ENCODE results near the gene AGFG1.
A peak's percentile ranks its signal among the peaks of the same experiment; 100 is the strongest.
"Not testable (repeated sequence)": the region's sequence is repeated elsewhere in the genome, so short reads cannot be mapped to it uniquely, and the experiment has no call there.

The AGFG1 gene

DNA sequence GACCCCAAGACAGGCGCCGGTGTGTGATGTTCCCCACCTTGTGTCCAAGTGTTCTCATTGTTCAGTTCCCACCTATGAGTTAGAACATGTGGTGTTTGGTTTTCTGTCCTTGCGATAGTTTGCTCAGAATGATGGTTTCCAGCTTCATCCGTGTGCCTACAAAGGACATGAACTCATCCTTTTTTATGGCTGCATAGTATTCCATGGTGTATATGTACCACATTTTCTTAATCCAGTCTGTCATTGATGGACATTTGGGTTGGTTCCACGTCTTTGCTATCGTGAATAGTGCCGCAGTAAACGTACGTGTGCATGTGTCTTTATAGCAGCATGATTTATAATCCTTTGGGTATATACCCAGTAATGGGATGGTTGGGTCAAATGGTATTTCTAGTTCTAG, 68.4 kb downstream of the AGFG1 start:
- not testable (repeated sequence) for DNase-seq (ENCODE audit: low spot score)

DNA sequence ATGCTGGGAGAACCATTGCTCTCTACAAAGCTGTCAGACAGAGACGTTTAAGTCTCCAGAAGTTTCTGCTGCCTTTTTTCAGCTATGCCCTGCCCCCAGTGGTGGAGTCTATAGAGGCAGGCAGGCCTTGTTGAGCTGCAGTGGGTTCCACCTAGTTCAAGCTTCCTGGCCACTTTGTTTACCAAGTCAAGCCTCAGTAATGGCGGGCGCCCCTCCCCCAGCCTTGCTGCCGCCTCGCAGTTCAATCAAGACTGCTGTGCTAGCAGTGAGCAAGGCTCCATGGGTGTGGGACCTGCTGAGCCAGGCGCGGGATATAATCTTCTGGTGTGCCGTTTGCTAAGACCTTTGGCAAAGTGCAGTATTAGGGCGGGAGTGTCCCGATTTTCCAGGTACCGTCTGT, 74.0 kb downstream of the AGFG1 start:
- DNase-seq (ENCODE audit: low spot score) = no peak

DNA sequence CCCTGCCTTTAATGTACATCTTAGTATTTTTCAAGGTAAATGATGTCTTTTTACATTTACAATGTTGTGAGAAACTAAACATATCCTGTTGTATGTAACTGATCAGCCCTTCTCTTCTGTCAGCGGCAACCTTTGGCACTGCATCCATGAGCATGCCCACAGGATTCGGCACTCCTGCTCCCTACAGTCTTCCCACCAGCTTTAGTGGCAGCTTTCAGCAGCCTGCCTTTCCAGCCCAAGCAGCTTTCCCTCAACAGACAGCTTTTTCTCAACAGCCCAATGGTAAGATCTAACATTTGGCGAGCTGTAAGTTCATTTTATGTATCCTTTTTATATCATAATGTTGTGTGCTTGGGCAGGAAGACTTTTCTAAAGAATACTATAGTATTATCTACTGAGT, 79.9 kb downstream of the AGFG1 start:
- DNase-seq (ENCODE audit: low spot score) = no peak

DNA sequence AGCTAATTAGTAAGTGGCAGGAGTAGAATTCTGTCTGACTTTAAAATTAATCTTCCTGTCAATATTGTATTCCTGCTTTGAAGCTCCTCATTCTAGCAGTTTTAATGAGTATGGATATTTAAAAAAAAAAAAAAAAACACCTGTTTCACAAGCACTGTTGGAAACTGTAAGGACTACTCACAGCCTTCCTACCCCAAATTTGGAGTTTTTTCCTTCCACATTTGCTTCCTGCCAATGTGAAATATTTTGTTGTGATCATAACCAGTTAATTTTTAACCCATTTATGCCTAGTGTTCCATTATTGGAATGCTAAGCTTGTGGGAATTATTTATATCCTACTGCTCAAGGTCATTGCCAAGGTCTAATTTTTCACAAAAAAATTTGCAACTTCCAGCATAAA, 90.6 kb downstream of the AGFG1 start:
- DNase-seq (ENCODE audit: low spot score) = no peak

DNA sequence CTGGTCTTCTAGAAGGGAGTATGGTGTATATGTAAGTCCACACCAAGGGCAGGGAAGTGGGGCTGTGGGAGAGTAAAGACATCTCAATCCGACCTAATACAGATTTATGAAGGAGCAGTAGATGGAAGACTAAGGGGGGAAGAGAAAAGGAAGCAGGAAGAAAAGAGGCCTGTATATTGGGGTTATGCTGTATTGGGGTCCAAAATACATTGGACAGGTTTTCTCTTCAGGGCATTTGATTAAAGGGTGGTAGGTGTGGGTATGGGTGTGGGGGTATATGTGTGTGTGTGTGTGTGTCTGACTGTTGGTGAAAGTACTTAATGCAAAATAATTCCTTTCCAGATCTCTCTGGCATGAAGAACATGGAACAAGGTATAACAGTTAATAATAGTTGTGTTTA, 93.1 kb downstream of the AGFG1 start:
- DNase-seq (ENCODE audit: low spot score) = no peak

DNA sequence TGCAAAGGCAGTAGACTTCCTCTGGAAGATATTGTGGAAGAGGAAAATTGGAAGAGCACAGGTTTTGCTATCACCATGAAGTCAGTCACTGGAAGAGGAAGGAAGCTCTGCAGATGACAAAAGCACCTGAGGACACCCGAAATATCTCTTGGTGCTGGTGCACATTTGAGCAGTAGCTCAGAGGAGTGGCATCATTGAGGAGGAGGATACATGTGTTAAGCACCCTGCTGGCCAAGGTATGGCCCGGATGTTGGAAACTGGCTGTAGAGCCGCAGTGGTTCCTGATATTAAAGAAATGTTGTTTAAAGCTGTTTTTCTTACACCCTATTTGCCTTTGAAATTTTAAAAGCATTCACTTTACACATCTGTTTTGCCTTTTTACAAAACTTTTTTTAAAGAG, 94.1 kb downstream of the AGFG1 start:
- no peak for DNase-seq (ENCODE audit: low spot score)

DNA sequence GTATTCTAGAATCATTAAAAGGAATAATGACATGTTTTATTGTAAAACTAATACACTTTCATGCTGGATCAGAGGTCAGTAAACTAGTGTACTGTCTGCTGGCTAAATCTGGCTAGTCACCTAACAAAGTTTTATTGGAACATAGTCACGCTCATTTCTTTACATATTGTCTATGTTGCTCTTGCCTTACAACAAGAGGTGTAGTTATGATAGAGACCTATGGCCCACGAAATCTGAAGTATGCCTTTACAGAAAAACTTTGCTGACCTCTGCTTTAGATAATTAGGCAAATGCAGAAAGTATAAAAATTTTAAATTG, 96.9 kb downstream of the AGFG1 start:
- no peak for DNase-seq (ENCODE audit: low spot score)

DNA sequence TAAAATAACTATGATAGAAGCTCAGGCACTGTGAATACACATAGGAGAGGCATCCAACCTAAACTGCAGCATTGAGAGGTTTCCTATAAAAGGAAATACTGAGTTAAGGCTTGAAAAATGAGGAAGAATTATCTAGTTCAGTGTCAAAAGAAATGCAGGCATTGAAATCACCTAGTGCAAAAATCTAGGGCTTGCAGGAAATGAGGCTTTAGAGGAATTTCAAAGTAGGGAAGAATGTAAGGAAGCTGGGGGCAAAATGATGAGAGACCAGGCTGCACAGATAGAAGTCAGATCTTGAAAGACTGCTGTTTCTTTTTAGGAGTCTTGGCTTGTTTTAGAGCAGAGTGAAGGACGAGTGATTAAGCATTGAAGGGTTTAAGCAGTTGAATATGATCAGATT, 98.7 kb downstream of the AGFG1 start:
- no peak for DNase-seq (ENCODE audit: low spot score)

DNA sequence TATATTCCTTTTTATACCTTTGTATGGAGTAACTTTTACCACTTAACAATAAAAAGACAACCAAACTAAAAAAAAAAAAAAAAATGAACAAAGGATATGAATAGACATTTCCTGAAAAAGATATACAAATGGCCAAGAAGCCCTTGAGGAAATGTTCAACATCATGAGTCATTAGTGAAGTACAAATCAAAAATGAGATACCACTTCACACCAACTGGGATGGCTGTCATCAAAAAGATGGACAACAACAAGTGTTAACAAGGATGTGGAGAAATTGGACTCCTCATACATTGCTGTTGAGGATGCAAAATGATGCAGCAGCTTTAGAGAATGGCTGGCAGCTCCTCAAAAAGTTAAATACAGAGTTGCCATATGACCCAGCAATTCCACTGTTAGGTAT, 104.2 kb downstream of the AGFG1 start:
- DNase-seq (ENCODE audit: low spot score) = no peak

DNA sequence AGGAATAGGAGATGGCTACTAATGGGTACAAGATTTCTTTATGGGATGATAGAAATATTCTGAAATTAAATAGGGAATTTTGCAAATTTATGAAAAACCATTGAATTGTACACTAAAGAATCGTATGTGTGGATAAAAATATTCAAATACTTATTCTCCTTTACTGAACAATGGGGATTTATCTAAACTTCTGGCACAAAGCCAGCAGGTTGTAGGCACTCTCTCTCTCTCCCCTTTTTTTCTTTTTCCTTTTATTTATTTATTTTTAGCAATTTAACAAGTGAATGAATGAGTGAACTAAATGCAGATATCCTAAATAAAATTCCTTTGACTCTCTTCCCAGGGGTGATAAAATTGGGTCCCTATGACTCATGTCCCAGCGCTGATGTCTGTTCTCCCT, 104.9 kb downstream of the AGFG1 start:
- DNase-seq (ENCODE audit: low spot score) = no peak

DNA sequence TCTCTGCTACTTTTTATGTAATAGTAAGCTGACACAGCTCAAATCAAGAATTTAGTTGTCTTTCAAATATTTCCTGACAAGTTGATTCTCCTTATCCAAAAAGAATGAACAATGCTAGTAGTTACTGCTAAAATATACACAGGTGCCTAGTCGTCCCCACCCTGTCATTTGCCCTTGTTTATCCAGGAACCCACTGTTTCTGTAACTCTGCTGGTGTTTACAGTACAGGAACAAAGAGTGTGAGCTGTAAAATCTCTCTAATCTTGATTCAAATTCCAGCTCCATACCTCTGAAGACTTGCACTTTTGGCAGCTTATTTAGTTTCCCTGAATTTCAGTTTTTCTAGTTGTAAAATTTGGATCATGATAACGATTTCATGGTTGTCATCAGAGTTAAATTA, 105.6 kb downstream of the AGFG1 start:
- no peak for DNase-seq (ENCODE audit: low spot score)

DNA sequence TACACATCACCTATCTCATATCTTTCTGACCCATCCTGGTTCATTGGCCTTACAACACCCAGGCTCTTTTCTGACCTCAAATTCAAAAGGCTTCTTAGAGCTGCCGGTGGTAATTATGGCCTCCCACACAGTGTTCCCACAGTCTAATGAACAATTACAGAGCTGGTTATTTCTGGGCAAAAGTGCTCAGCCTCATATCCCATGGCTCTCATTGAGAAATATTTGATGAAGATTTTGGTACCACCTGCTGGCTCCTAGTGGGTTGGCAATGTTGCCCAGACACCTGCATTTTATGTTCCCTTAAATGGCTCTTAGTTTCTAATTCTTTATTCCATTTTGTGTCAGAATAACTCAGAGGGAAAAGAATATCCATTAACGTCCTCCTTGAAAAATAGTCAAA, 106.7 kb downstream of the AGFG1 start:
- no peak for DNase-seq (ENCODE audit: low spot score)

DNA sequence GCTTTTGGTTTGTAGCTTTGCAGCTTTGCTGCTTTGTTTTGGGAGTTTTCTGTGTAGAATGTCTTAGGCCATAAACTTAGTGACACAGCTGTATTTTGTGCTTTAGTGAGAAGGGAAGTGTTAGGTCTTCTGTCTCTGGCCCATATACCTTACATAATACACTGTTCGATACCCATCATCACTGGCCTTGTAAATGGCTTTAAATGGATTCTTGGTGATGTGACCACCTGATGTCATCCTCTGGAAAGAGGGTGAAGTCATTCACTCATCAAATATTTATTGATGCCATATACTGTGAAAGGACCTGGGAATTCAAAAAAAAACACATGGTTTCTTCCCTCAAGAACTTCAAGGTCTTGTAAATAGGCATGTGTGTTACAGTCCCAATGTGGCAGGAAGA, 107.8 kb downstream of the AGFG1 start:
- DNase-seq (ENCODE audit: low spot score) = no peak

DNA sequence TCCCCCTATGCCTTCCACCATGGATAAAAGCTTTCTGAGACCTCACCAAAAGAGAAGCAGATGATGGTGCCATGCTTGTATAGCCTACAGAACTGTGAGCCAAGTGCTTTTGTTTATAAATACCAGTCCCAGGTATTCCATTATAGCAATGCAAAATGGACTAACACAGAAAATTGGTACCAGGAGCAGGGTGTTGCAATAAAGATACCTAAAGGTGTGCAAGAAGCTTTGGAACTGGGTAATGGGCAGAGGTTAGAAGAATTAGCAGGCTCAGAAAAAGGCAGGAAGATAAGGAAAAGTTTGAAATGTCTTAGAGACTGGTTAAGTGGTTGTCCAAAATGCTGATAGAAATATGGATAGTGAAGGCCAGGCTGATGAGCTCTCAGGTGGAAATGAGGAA, 110.4 kb downstream of the AGFG1 start:
- DNase-seq (ENCODE audit: low spot score) = no peak

DNA sequence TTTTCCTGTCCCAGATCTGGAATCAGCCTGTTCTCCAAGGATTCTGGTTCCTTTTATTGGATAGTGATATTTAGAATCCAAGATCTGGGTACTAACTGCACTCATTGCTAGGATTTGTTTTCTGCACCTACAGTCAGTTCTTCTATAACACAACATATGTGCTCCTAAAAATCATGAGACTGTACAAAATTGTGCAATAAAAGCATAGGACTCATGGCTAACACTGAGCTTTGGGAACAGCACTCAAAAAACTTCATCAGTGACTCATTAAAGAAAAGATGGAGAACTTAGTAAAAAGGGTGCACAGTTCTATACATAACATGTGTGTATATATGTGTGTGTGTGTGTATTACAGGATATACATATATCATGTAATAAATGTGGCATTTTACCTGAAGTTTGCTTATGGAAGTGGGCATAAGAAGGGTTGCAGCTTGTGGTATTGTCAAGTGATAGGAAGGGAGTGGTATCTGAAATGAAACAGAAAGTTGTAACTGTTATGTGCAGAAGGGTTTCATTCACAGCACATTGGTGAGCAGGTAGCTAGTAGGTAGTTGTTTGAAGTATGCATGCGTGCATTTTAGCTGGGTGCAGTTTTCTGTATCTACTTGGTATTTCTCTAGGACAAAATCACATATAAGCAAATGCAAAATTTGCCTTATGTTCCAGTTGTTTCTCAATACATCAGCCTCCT, 120.9 kb downstream of the AGFG1 start:
- no peak for DNase-seq (ENCODE audit: low spot score)

DNA sequence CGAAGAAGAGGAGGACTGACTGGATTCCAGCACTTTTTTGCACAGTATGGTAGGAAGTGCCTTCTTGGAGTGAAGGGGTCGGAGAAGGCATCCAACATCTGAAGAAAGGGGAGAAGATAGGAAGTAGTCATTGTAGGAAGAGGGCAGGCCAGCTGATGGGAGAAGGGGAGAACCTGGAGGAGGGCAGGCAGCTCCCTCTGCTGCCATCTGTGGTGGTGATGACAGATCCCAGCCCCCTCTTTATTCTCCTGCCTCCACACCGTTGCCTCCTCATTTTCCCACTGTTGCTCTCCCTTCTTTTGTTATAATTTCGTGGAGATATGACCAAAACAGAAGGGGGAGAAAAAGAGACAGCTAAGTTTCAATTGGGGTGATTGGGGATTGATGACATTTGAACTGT, 123.8 kb downstream of the AGFG1 start:
- DNase-seq (ENCODE audit: low spot score) = no peak

DNA sequence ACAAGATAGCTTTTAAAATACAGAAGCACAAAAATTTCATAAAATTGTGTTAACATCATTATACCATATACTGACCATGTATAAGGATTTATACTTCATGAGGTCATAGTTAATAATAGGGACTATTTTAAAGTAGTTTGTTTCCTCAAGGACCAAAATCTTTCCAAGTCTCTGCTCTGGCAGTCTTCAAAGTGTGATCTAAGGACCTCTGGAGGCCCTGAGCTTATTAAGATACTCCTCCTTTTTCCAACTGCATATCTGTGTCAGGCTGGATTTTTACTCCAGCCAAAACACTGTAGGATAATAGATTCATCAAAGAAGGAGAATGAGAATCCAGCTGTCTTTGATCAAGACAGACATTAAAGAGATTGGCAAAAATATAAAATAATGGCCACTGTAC, 125.1 kb downstream of the AGFG1 start:
- no peak for DNase-seq (ENCODE audit: low spot score)

DNA sequence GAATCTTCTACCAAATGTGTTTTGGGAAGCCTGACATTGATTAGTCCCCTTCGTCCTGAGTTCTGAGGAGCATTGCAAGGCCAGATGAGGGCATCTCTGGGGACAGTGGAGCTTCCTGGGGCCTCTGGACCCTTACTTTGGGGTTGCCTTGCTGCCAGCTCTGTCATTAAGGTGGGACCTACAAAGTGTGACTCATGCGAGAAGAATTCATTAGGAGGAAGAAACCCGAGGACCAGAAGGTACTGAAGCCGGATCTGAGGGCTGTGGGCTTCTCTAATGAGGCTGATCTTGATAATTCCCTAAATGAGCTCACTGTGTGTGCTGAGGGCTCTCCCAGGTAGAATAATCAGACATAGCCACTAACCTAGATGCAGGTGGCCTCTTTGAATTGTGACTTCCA, 126.0 kb downstream of the AGFG1 start:
- DNase-seq (ENCODE audit: low spot score) = peak; percentile 36

DNA sequence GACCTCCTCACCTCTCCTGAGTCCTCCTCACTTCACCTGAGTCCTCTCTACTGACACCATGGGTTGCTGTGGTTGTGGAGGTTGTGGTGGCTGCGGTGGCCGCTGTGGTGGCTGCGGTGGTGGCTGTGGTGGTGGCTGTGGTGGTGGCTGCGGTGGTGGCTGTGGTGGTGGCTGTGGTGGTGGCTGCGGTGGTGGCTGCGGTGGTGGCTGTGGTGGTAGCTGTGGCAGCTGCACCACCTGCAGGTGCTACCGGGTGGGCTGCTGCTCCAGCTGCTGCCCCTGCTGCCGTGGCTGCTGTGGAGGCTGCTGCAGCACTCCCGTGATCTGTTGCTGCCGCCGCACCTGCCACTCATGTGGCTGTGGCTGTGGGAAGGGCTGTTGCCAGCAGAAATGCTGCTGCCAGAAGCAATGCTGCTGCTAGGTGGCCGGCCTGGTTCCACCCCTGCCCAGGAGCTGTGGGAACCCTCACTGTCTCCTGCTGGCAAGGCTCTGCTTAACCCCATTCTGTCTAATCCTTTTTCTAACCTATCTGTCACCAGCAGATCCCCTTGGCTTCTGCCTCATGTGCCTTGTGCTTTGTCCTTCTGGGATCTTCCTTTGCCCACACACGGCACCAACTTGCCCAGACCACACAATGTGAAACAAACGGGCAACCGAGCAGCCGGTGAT, 127.0 kb downstream of the AGFG1 start, which contains the start of gene SCYGR2:
TSS of gene SCYGR2 (plus strand) at position 59 of the 669 bp plus-strand sequence. CDS start at position 59, 0 bp downstream.
- not testable (repeated sequence) for DNase-seq (ENCODE audit: low spot score)

DNA sequence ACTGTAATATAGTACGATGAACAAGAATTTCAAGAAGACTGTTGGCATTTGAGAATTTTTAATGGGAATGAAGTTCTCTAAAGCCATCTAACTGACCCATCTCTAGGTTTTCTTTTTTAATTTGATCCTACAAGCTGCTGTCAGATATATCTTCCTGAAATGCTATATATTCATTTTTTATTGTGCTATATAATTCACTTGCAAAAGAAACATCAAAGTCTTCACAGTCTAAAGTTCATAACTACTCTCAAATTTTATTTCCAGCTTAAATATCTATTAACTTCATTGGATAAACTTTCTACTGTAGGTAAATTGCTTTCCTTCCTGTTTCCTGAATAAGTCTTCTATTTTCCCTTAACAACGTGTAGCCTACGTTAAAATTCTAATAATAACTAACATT, 130.4 kb downstream of the AGFG1 start:
- no peak for DNase-seq (ENCODE audit: low spot score)

DNA sequence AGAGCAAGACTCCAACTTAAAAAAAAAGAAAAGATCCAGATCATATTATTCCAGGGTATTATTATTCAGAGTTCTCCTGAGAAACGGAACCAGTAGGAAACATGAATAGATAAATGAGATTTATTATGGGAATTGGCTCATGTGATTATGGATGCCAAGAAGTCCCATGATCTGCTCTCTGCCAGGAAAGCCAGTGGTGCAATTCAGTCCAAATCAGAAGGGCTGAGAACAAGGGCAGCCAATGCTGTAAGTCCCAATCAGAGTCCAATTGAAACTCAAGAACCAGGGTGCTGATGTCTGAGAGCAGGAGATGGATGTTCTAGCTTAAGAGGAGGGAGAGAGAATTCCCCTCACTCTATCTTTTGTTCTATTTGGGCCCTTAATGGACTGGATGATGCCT, 134.5 kb downstream of the AGFG1 start:
- no peak for DNase-seq (ENCODE audit: low spot score)

DNA sequence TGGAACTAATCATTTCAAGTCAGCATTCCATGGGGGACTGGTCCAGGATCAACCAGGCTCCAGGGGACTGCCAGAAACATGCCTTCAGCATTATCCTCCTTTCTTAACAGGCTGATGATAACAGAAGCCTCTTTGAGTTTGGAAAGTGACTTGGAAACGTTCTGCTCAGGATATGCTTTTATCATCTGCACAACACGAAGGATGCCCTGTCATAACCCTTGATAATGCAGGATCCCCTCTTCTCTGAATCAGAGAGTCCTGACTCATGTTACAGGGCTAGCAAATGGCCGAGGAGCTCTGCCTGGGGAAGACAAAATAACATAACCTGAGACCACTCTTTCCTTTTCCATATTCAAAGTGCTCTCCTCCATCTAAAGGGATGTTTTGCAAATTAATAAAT, 136.0 kb downstream of the AGFG1 start:
- DNase-seq (ENCODE audit: low spot score) = no peak

DNA sequence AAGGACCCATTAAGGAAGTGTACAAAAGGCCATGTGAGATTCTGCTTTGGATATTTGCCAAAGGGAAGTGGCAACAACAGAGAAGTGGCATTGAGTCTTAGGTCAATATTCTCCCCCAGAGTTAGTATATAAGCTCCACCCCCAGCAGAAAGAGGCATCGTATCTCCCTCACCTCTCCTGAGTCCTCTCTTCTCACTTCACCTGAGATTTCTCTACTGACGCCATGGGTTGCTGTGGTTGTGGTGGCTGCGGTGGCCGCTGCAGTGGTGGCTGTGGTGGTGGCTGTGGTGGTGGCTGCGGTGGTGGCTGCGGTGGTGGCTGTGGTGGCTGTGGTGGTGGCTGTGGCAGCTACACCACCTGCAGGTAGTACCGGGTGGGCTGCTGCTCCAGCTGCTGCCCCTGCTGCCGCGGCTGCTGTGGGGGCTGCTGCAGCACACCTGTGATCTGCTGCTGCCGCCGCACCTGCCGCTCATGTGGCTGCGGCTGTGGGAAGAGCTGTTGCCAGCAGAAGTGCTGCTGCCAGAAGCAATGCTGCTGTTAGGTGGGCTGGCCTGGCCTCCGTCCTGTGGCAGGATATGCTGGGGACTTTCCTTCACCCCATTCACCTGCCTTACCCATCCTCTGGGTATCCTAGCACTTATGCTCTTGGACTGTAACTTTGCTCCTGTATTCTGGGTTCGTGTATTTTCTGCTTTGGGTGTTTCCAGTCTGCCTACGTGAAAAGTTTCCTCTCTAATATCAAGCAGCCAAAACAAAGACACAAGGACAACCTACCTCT, 136.8 kb downstream of the AGFG1 start:
- DNase-seq (ENCODE audit: low spot score) = no peak

Data from iPS-NIHi11 (cell line).